ENCODE results near the gene LANCL2.

LANCL2 gene

DNA sequence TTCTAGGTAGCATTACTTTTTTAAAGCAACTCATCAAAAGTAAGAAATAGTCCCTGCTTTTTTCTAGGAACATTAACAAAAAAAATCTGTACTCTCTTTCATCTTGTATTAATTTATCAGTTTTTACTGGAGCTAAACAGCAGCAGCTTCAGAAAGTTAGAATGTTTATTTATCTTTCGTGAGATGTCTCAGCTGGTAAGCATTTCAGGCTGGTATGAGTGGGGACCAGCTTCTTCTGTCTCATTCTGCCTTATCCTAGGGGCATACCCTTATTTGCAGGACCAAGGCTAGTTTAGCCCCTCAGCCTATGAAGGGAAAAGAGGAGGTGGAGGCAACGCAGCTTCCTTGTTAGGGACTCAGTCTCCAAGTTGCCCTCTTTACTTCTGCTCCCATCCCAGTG lies 35.1 kb downstream of the LANCL2 start:
- in situ Hi-C loops (cut with HindIII; ENCODE audit: low sequenced_read_pairs), result loop anchor here (25.0 kb wide), 1 partner anchor 138 kb away; no protein-coding TSS in a partner anchor

DNA sequence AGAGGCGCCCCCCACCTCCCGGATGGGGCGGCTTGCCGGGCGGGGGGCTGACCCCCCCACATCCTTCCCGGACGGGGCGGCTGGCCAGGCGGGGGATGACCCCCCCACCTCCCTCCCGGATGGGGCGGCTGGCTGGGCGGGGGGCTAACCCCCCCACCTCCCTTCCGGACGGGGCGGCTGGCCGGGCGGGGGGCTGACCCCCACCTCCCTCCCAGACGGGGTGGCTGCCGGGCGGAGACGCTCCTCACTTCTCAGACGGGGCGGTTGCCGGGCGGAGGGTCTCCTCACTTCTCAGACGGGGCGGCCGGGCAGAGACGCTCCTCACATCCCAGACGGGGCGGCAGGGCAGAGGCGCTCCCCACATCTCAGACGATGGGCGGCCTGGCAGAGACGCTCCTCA lies 37.4 kb downstream of the LANCL2 start:
- in situ Hi-C loops (cut with HindIII; ENCODE audit: low sequenced_read_pairs), result loop anchor here (25.0 kb wide), 1 partner anchor 140 kb away; no protein-coding TSS in a partner anchor

DNA sequence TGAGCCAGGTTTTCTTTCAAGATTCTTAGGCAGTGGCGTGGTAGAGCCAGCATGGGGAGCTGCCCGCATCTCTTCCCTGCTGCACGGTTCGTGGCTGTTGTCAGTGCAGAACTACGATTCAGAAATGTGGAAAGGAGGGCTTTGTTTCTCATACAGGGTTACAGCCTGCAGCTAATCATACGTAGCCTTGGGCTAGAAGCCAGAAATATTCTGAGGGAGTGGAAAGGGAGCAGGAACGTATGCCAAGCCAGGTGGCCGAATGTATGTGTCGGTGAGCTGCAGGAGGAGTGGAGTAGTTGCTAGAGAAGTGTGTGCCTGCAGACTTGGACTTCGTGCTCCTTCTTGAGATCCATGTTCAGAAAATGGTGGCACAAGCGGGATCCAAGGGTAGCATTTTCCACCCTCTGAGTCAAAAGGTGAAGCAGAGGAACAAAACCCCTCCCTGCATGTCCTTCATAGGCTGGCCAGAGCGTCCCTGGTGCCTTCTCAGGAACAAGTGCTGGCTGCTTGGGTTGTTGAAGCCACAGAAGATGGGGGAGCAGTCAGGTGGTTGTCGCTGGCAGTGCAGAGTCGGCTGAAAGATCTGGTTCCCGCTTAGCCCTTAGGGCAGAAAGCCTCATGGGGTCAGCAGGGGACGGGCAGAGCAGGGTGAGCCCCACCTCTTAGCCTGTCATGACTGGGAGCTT lies 40.9 kb downstream of the LANCL2 start:
- in situ Hi-C loops (cut with HindIII; ENCODE audit: low sequenced_read_pairs), result loop anchor here (25.0 kb wide), 1 partner anchor 144 kb away; no protein-coding TSS in a partner anchor

DNA sequence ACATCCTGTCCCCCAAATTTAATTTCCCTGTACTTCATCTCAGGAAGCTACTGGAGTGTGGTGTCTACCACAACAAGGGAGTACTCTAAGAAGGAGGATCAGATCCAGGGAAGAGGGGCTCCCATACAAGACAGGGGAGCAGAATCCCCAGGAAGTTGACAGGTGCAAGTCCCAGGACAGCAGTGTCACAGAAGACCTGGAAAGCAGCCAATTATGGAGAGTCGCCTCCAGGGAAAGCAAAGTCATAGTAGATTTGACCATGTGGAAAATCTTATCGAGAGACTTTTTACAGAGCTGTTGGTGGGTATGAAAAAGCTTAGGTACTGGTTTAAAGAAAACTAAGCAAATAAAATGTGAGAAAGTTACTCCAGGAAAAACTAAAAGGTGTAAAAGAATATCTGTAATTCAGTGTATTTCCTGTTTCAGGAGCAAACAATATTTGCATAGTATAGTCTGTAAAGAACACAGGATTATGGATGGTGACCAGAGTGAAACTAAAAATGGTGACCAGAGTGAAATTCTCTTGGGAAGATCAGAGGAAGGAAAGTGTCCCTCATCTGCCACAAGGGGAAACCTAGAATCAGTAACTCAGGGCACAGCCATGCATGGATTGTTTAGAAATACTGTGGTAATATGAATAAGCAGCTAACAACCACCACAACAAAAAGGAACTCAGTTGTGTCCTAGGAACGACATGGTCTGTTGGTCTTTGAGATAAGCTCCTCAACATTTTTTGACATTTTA lies 44.5 kb downstream of the LANCL2 start:
- in situ Hi-C loops (cut with HindIII; ENCODE audit: low sequenced_read_pairs), result loop anchor here (25.0 kb wide), 1 partner anchor 147 kb away; no protein-coding TSS in a partner anchor

DNA sequence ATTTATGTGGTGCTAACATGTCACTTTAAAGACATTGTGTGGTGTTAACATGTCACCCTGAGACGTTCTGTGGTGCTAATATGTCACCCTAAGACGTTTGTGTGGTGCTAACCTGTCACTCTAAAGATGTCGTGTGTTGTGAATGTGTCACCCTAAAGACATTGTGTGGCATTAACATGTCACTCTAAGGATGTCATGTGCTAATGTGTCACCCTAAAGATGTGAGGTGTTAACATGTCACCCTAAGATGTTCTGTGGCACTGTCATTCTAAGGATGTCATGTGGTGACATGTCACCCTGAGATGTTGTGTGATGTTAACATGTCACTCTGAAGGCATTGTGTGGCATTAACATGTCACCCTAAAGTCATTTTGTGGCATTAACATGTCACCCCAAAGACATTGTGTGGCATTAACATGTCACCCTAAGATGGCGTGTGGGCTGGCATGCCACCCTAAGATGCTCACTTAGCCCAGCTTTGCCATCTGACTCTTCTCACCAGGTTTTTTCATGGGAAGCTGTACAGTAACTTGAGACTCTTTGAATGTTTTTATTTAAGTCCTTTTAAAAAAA lies 45.6 kb downstream of the LANCL2 start:
- in situ Hi-C loops (cut with HindIII; ENCODE audit: low sequenced_read_pairs), result loop anchor here (25.0 kb wide), 1 partner anchor 148 kb away; no protein-coding TSS in a partner anchor

DNA sequence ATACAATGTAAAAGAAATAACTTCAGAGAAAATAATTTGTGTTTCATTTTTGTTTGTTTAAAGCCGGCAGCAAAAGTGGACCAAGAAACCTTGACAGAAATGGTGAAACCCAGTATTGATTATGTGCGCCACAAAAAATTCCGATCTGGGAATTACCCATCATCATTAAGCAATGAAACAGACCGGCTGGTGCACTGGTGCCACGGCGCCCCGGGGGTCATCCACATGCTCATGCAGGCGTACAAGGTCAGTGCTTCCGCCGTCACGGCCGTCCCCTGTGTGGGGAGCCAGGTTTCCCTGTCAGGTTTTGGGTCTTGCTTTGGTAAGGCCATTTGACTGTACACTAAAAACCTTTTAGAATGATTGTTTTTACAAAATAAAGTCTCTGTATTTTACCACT lies 46.7 kb downstream of the LANCL2 start:
- in situ Hi-C loops (cut with HindIII; ENCODE audit: low sequenced_read_pairs), result loop anchor here (25.0 kb wide), 1 partner anchor 150 kb away; no protein-coding TSS in a partner anchor

DNA sequence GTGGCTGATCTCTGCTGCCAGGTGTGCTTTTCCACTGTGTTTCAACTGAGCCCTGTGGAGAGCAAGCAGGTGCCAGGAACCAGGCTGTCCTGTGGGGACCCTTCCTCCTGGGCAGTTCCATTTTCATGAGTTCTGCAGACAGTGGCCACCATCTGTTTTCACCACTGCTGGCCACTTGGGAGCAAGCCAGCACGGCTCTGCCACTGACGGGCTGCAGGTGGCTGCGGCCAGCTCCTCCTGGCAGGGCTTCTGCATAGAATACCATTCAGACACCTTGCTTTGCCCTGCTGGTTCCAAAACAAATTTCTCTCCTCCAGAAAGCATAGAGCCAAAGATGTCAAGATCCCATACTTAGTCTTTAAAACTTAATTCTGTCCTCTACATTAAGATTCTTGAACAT lies 48.3 kb downstream of the LANCL2 start:
- in situ Hi-C loops (cut with HindIII; ENCODE audit: low sequenced_read_pairs), result loop anchor here (25.0 kb wide), 1 partner anchor 151 kb away; no protein-coding TSS in a partner anchor

DNA sequence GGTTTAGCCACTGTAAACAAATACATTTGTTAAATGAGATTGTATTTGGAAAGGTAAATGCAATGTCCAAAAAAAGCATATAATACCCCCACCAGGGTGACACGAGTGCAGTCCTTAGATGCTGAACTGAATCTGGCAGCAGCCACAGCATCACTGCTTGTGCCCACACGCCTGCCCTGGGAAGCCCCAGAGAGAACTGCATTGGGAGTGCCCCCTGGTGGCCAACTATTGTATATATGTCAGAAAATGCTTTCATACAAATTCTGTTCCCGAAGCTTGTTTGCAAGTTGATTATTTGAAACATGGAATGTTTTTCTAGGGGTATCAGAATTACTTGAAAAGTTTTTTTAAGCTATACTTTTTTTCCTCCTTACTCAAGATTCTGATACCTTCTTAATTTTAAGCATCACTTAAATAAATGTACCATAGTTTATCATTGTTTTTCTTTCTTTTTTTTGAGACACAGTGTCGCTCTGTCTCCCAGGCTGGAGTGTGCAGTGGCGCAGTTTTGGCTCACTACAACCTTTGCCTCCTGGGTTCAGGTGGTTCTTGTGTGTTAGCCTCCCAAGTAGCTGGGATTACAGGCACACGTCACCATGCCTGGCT lies 50.1 kb downstream of the LANCL2 start:
- in situ Hi-C loops (cut with HindIII; ENCODE audit: low sequenced_read_pairs), result loop anchor here (25.0 kb wide), 1 partner anchor 153 kb away; no protein-coding TSS in a partner anchor

DNA sequence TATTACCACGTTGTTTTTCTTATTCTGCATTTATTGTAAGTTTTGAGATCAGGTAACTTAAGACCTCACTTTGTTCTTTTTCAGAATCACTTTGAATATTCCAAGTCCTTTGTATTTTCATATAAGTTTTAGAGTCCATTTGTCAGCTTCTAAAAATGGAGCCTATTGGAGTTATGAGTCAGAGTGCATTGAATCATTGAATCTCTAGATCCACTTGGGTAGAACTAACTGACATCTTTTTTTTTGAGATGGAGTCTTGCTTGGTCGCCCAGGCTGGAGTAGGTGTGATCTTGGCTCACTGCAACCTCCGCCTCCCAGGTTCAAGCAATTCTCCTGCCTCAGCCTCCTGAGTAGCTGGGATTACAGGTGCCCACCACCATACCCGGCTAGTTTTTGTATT lies 52.3 kb downstream of the LANCL2 start:
- in situ Hi-C loops (cut with HindIII; ENCODE audit: low sequenced_read_pairs), result loop anchor here (25.0 kb wide), 1 partner anchor 155 kb away; no protein-coding TSS in a partner anchor

DNA sequence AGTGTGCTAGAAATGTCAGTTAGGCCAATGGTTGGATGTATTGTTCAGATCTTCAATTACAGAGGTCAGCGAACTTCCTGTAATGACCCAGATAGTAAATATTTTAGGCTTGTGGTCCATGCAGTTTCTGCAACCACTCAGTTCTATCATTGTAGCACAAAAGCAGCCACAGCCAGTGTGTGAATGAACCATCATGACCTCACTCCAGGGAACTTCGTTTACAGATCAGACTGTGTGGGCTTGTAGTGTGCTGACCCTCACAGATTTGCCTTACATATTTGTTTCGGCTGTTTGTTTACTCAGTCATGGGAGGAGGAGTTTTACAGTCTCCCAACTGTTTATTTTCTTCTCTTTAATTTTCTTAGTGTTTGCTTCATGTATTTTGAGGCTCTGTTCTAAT lies 55.4 kb downstream of the LANCL2 start:
- in situ Hi-C loops (cut with HindIII; ENCODE audit: low sequenced_read_pairs), result loop anchor here (25.0 kb wide), 1 partner anchor 158 kb away; no protein-coding TSS in a partner anchor

DNA sequence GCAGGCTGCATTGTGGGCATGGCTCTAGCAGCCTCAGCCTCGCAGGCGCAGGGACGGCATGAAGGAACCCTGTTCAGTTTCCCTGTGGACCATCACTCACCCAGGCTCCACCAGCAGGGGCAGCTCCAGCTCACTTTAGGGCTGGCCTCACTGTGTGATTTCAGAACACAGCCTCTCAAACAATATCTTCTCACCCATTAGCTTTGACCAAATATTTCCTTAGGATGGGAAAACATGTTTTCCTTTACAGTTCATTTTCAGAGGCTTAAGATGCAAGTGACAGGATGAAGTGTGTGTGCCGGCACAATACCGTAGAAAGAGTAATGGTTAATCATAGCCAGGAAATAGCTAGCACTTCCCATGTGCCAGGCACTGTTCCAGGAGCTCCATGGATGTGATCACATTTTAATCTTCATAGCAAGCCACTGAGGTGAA lies 58.2 kb downstream of the LANCL2 start:
- in situ Hi-C loops (cut with HindIII; ENCODE audit: low sequenced_read_pairs), result loop anchor here (25.0 kb wide), 1 partner anchor 161 kb away; no protein-coding TSS in a partner anchor

DNA sequence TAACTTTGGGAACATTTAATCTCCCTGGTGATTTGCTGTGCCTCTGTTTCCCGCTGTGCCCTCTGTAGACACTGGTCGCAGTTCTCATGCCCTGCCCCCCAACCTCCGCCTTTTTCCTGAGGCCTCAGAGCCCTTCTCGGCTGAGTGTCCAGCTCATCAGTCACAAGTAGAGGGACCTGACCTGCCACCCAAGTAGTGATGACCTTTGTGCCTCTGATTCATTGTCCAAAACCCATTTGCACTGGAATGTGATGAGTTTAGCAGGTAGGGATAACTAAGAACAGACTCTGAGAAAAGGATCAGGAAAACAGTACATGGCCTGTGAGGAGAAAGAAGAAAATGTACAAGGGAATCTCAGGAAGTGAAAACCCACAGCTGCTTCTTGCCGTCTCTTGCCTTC lies 58.8 kb downstream of the LANCL2 start:
- in situ Hi-C loops (cut with HindIII; ENCODE audit: low sequenced_read_pairs), result loop anchor here (25.0 kb wide), 1 partner anchor 162 kb away; no protein-coding TSS in a partner anchor

DNA sequence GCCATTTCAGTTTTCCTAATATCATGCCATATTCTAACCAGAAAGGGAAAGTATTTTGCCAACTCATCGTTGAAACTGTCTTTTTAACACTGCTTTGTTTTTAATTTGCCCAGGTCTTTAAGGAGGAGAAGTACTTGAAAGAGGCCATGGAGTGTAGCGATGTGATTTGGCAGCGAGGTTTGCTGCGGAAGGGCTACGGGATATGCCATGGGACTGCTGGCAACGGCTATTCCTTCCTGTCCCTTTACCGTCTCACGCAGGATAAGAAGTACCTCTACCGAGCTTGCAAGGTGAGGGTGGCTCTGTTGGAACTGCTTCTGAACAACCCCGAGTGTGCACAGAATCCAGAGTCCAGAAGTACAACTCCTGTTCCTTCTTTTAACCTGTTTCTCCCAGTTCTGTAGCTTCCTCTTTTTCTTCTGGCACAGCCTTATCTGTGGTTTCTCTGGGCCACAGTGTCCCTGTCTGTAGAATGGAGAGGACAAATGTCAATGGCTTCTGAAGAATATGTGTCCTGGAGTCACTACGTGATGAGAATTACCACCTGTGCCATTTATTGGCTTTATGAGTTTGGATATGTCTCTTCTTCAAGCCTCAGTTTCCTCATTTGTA lies 60.1 kb downstream of the LANCL2 start:
- in situ Hi-C loops (cut with HindIII; ENCODE audit: low sequenced_read_pairs), result no loop called here

DNA sequence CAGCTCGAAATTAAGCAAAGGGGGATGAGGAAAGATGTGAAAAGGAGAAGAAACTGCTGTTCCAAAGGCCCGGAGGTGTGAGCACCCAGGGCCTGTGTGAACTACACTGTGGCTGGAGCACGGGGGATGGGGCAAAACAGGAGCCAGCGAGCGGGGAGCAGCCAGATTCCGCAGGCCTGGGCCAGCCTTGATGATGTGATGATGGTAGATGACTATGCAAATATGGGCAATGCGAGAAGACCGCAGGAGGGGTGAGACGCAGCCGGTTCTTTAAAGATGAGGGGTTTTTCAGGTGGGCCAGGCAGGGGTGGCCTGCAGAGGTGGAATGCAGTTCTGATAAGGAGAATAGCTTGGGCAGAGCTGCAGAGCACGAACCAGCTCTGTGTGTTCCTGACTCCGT lies 61.5 kb downstream of the LANCL2 start:
- in situ Hi-C loops (cut with HindIII; ENCODE audit: low sequenced_read_pairs), result no loop called here

DNA sequence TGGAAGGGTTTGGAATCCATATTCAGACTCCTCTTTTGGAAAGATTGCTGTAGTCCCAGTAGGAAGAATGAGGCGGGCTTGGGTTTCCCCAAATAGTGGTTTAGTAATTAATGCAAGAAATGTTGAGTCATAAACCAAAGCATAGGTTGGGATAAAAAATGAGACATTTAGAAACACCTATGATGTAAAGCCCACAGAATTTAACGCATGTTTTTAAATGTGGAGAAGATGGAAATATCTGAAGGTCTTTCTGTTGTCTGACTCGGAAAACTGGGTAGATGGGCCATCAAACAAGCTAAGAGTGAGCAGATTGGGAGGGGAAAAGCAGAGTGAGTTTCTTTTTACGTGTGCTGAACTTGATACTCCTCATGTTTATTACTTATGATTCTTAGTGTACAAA lies 62.2 kb downstream of the LANCL2 start:
- in situ Hi-C loops (cut with HindIII; ENCODE audit: low sequenced_read_pairs), result no loop called here

DNA sequence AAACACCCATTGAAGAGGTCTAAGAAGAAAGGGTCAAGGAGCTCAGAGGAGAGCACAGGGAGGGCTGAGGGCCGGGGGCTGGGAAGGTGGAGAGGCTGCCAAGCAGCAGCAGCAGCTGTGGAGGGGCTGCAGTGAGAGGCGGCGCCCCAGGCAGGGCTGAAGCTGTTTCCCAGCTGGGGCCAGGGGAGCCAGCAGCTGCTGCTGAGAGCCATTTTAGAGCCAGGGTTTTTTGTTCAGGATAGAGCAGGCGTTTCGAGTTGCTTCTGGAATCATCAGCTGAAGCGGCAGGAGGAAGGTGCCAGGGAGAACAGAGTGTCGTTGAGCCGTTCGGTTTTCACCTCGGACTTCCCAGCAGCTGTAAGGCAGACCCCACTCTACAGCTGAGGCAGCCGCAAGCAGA lies 62.7 kb downstream of the LANCL2 start:
- in situ Hi-C loops (cut with HindIII; ENCODE audit: low sequenced_read_pairs), result no loop called here

DNA sequence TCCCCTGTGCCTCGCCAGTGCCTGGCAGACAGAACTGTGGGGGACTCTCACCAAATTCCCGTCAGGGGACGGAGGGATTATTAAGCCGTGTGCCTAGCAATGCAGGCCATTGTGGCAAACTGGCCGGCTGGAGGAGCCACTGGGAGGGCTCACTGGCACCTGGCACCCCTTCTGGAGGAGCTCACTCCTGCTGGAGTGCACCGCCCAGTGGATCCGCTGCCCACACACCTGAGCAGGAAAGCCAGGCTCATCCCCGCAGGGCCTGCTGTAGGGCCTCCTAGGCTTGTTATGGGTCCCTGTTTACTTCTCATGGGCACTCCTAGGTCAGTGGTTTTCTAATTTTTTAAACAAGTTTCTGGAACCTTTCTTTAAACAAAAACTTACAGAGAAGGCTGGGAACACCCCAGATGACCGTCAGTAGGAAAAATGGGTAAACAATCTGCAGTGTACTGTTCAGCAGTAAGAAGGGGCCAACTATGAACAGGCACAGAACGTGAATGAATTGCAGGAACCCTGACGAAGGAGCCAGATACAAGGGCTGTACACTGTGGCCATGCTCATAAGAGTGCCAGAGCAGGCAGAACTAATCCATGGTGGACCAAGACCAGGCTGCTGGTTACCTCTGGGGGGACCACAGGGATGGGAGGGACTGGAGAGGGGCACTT lies 64.8 kb downstream of the LANCL2 start:
- in situ Hi-C loops (cut with HindIII; ENCODE audit: low sequenced_read_pairs), result no loop called here

DNA sequence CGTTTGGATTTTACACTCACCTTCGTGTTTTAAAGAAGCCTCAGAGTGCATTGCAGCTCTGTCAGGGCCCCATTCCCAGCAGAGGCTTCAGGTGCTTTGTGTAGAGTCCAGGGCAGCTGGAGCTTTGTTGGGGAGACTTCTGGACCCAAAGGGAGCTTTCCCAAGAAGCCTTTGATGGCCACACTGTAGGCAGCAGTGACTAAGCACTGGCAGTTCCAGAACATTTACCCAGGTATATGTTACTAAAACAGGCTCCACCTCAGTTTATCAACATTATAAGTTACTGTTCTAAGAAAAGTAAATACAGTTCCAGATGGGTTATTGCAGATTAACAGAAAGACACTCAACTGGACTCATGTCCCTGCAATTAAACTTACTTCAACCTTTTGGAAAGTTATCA lies 66.8 kb downstream of the LANCL2 start:
- in situ Hi-C loops (cut with HindIII; ENCODE audit: low sequenced_read_pairs), result no loop called here

DNA sequence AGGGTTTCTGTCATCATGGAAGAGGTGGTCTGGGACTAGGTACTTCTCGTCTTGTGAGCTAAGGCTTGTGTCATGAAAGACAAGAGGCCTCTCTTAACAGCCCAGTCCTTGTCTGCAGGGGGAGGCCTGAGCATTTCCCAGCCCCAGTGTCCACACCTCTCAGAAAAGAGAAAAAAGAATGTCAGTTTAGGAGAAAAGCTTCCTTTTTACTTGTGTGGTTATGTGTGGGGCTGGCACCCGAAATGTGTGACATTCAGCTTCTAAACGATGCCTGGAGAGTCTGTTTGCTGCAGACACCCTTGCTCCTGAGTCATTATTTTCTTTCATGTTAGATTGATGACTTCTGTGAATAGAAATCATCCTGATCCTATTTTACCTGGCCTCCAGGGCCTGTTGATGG lies 67.4 kb downstream of the LANCL2 start:
- in situ Hi-C loops (cut with HindIII; ENCODE audit: low sequenced_read_pairs), result no loop called here
